Activated CD4-positive, alpha-beta T cell treated with anti-CD3 and anti-CD28 coated beads, Interleukin-2, amount 10 ng/mL, durations not matched to agents 7 days and 5 days (primary cell): ENCODE data around the gene TNFRSF12A. TPM values are rescaled to one million over a fixed set of nuclear protein-coding genes. Genes with fewer than 3 reads are reported as not detected.

Experiments used
- CTCF ChIA-PET: fragments of 350-600 bp; sonication (Branson Sonifier 250); formaldehyde crosslinking; loops from one replicate; lab custom pipeline; 2021; ENCODE audit warnings: antibody characterized with exemption; lab: Charles Lee
- POLR2A ChIA-PET: fragments of 350-600 bp; sonication (Branson Sonifier 250); formaldehyde crosslinking; loops from one replicate; lab custom pipeline; 2021; ENCODE audit warnings: antibody characterized with exemption; lab: Charles Lee
- DNase-seq: peaks from one replicate; pipeline ENCODE4 v3.0.0-alpha.2; 2020
- H3K27ac Mint-ChIP-seq: one replicate; pipeline ENCODE4 v1.8.0; 2021; ENCODE audit warnings: mild to moderate bottlenecking, moderate library complexity, mixed read lengths
- H3K27me3 Mint-ChIP-seq: one replicate; pipeline ENCODE4 v1.8.0; 2021; ENCODE audit warnings: mixed read lengths
- H3K36me3 Mint-ChIP-seq: one replicate; pipeline ENCODE4 v1.8.0; 2021; ENCODE audit warnings: low read depth, mixed read lengths
- H3K4me1 Mint-ChIP-seq: one replicate; pipeline ENCODE4 v1.8.0; 2021; ENCODE audit warnings: mixed read lengths
- H3K4me3 Mint-ChIP-seq: one replicate; pipeline ENCODE4 v1.8.0; 2021; ENCODE audit warnings: mild to moderate bottlenecking, moderate library complexity, mixed read lengths
- H3K9me3 Mint-ChIP-seq: one replicate; pipeline ENCODE4 v1.8.0; 2021; ENCODE audit warnings: mixed read lengths
- total RNA-seq, 2 experiments: library from RNA; stranded (reverse); gene quantifications; one replicate each; pipeline ENCODE4 v1.2.3, GENCODE V29; 2021

TNFRSF12A gene
- total RNA-seq, 2 experiments from 2014 or later = 1.8 to 2.1 TPM

DNA sequence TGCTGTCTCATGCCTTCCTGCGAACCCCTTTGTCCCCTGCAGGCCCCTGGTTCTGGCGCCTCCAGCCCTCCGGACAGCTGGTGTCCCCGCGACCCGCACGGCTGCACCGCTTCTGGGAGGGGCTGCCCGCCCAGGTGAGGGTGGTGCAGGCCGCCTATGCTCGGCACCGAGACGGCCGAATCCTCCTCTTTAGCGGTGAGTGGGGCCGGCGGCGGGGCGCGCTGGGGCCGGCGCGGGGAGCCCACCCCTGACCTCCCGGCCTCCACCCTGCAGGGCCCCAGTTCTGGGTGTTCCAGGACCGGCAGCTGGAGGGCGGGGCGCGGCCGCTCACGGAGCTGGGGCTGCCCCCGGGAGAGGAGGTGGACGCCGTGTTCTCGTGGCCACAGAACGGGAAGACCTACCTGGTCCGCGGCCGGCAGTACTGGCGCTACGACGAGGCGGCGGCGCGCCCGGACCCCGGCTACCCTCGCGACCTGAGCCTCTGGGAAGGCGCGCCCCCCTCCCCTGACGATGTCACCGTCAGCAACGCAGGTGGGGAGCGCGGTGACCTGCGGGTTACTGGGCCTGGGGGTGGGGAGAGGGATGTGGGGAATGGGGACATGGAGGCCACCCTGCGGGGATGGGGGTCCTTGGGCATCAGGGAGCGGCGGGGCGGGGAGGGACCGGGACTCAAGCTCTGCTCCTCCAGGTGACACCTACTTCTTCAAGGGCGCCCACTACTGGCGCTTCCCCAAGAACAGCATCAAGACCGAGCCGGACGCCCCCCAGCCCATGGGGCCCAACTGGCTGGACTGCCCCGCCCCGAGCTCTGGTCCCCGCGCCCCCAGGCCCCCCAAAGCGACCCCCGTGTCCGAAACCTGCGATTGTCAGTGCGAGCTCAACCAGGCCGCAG lies 38.2 kb downstream of the TNFRSF12A start:
- DNase-seq = peak; percentile 64
- POLR2A ChIA-PET = interaction anchor here (2.3 kb wide), 1 partner anchor 71 kb away, joined by 11 read pairs; no protein-coding TSS in a partner anchor
- no peaks in the 10 kb centered on the region for H3K9me3 Mint-ChIP-seq
- peak overlapping the region; percentile 93 for H3K4me3 Mint-ChIP-seq
- peaks cover 72% of the 10 kb centered on the region for H3K4me1 Mint-ChIP-seq
- H3K27me3 Mint-ChIP-seq = no peaks in the 10 kb centered on the region
- CTCF ChIA-PET = interaction anchor here (0.6 to 11.0 kb wide), 30 partner anchors 9 to 217 kb away, joined by 3 to 72 read pairs (median 6); partner anchors contain the start of genes HCFC1R1, THOC6, ZNF205 and ZNF213
- peaks cover 37% of the 10 kb centered on the region for H3K36me3 Mint-ChIP-seq
- H3K27ac Mint-ChIP-seq = peak overlapping the region; percentile 91

DNA sequence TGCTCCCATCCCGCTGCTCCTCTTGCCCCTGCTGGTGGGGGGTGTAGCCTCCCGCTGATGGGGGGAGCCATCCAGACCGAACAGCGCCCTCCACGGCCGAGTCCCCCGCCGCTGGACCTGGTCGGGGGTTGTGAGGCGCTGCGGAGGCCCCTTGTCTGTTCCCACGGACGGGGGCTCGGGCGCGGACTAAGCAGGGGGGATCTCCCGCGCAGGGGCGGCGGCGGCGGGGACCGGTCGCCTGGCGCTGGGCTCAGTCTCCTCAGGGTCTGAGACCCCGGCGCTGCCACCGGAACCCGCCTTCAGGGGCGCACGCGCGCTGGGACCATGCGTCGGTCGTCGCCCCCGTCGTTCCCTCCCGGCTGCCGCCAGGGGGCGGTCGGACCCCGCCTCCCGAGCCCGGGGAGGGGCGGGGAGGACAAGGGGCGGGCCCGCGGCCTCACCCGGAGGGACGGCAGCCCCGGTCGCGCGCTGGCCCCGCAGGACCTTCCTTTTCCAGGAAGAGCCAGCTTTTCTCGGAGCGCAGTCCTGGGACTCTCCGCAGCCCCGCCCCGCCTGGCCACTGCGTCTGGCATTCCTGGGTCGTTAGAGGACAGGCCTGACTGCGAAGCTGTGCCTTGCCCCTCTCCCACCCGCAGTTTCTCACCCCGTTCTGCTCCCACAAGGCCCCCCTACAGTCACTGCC lies 39.0 kb downstream of the TNFRSF12A start:
- Mint-ChIP-seq H3K36me3 (peaks cover 30% of the 10 kb centered on the region), H3K4me3 (peak overlapping the region; percentile 93), H3K27me3 (no peaks in the 10 kb centered on the region), H3K4me1 (peaks cover 72% of the 10 kb centered on the region), H3K27ac (peak overlapping the region; percentile 91), H3K9me3 (no peaks in the 10 kb centered on the region)
- ChIA-PET POLR2A (interaction anchor here (0.6 to 2.3 kb wide), 2 partner anchors 37 to 70 kb away, joined by 5 to 11 read pairs; no protein-coding TSS in a partner anchor), CTCF (interaction anchor here (0.6 to 11.0 kb wide), 33 partner anchors 10 to 216 kb away, joined by 3 to 72 read pairs (median 6); partner anchors contain the start of genes HCFC1R1, THOC6, ZNF205 and ZNF213)
- peak; percentile 86 for DNase-seq

DNA sequence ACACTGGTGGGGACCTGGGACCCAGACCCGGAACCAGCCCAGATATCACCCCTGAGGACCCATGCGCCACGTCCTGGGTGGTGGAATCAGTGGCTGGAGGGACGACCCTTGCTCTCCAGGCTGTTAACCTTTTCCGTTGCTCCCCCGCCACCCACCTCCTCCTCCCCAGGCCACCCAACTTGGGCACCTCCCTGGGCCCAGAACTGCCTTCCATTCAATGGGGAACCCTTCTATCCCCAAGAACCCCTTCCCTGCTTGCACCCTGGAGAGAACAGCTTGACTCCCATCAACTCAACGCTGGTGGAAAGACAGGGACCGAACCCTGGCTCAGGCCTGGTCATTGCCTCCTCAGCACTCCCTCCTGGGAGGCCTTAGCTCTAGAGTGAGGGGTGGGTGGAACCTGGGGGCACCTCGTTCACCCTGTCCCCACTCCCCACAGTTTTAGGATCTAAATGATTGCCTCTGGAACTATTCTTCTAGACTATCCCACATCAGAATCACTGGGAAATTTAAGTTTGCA lies 39.6 kb downstream of the TNFRSF12A start:
- CTCF ChIA-PET = interaction anchor here (0.7 to 11.0 kb wide), 16 partner anchors 9 to 112 kb away, joined by 3 to 72 read pairs (median 8); partner anchors contain the start of gene ZSCAN10
- Mint-ChIP-seq H3K27me3 (no peaks in the 10 kb centered on the region), H3K27ac (peak overlapping the region; percentile 85), H3K36me3 (peaks cover 27% of the 10 kb centered on the region), H3K4me1 (peaks cover 73% of the 10 kb centered on the region), H3K4me3 (peak overlapping the region; percentile 93), H3K9me3 (no peaks in the 10 kb centered on the region)
- no peak for DNase-seq
- POLR2A ChIA-PET = interaction anchor here (0.6 to 2.3 kb wide), 2 partner anchors 70 to 144 kb away, joined by 5 to 11 read pairs; no protein-coding TSS in a partner anchor

DNA sequence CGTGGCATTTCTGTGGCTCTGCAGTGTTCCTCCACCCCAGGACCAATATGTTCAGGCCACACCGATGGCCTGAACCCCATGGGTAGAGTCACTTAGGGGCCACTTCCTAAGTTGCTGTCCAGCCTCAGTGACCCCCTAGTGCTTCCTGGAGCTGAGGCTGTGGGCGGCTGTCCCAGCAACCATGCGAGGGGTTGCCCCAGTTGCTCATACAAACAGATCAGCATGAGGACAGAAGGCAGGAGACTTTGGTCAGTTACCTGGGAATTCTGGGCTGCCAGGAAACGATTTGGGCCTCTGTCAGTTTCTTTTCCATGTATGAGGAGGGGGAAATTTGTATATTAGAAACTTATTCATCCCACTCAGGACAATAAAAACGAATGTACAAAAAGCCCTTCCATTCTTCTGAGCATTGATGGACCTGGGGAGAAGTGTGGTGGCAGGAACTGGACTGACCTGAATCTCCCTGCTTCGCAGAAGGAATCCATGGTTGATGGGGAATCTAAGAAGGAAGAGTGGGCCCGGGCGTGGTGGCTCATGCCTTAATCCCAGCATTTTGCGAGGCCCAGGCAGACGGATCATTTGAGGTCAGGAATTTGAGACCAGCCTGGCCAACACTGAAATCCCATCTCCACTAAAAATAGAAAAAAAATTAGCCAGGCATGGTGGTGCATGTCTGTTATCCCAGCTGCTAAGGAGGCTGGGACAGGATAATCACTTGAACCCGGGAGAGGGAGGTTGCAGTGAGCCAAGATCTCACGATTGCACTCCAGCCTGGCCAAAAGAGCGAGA lies 40.4 kb downstream of the TNFRSF12A start:
- peaks cover 22% of the 10 kb centered on the region for H3K36me3 Mint-ChIP-seq
- H3K4me3 Mint-ChIP-seq = peak overlapping the region; percentile 93
- H3K27ac Mint-ChIP-seq = peak overlapping the region; percentile 85
- no peaks in the 10 kb centered on the region for H3K27me3 Mint-ChIP-seq
- no peak for DNase-seq
- ChIA-PET CTCF (interaction anchor here (1.3 to 11.0 kb wide), 9 partner anchors 8 to 102 kb away, joined by 5 to 72 read pairs (median 16); partner anchors contain the start of gene ZSCAN10), POLR2A (interaction anchor here (0.6 to 2.3 kb wide), 2 partner anchors 69 to 145 kb away, joined by 5 to 11 read pairs; no protein-coding TSS in a partner anchor)
- peaks cover 71% of the 10 kb centered on the region for H3K4me1 Mint-ChIP-seq
- no peaks in the 10 kb centered on the region for H3K9me3 Mint-ChIP-seq

DNA sequence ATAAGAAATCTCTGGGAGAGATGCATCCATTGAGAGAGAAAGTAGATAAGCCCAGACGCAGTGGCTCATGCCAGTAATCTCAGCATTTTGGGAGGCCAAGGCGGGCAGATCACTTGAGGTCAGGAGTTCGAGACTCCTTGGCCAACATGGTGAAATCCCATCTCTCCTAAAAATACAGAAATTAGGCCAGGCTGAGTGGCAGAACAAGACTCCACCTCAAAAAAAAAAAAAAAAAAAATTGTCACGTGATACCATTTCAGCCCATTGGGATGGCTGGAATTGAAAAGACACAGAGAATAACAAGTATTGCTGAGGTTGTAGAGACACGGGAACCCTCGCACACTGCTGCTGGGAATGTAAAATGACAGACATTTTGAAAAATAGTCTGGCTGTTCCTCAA lies 42.4 kb downstream of the TNFRSF12A start:
- no peak for DNase-seq
- no peak overlapping the region for H3K27ac Mint-ChIP-seq
- H3K27me3 Mint-ChIP-seq = no peaks in the 10 kb centered on the region
- peaks cover 52% of the 10 kb centered on the region for H3K4me1 Mint-ChIP-seq
- H3K36me3 Mint-ChIP-seq = peaks cover 26% of the 10 kb centered on the region
- H3K4me3 Mint-ChIP-seq = no peak overlapping the region
- no peaks in the 10 kb centered on the region for H3K9me3 Mint-ChIP-seq
- CTCF ChIA-PET = interaction anchor here (0.8 to 11.0 kb wide), 8 partner anchors 14 to 88 kb away, joined by 3 to 72 read pairs (median 6); no protein-coding TSS in a partner anchor
- POLR2A ChIA-PET = no interaction called here

DNA sequence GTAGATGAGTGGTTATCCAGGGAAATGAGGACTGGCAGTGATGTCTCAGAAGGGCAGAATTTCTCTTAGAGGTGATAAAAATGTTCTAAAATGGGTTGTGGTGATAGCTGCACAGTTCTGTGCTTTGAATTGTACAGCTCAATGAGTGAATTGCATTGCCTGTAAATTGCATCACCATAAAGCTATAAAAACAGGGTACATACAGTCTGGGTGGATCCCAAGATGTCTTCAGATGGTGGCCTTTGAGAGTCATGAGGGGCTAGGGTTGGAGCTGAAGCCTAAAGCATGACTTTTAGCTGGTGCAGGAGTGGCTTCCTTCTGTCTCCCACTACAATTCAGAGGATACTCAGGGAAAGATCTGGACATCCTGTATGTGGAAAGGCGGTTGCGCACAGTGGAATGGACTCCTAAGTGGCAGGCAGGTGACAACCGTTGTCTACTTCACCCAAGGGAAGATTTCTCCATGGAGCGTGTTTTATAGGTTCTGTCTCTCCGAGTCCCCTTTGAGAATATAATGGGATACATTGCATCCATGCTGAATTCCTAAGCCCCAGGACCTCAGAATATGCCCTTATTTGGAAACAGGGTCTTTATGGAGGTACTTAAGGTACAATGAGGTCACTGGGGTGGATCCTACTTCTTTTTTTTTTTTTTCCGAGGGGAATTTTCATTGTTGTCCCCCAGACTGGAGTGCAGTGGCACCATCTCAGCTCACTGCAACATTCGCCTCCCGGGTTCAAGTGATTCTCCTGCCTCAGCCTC lies 43.6 kb downstream of the TNFRSF12A start:
- Mint-ChIP-seq H3K9me3 (no peaks in the 10 kb centered on the region), H3K27ac (peak overlapping the region; percentile 97), H3K4me1 (peaks cover 55% of the 10 kb centered on the region), H3K36me3 (peaks cover 34% of the 10 kb centered on the region), H3K27me3 (no peaks in the 10 kb centered on the region), H3K4me3 (peak overlapping the region; percentile 100)
- ChIA-PET CTCF (interaction anchor here (0.6 to 11.0 kb wide), 14 partner anchors 8 to 102 kb away, joined by 3 to 72 read pairs (median 4); no protein-coding TSS in a partner anchor), POLR2A (interaction anchor here (1.1 kb wide), 1 partner anchor 11 kb away, joined by 3 read pairs; no protein-coding TSS in a partner anchor)
- no peak for DNase-seq

DNA sequence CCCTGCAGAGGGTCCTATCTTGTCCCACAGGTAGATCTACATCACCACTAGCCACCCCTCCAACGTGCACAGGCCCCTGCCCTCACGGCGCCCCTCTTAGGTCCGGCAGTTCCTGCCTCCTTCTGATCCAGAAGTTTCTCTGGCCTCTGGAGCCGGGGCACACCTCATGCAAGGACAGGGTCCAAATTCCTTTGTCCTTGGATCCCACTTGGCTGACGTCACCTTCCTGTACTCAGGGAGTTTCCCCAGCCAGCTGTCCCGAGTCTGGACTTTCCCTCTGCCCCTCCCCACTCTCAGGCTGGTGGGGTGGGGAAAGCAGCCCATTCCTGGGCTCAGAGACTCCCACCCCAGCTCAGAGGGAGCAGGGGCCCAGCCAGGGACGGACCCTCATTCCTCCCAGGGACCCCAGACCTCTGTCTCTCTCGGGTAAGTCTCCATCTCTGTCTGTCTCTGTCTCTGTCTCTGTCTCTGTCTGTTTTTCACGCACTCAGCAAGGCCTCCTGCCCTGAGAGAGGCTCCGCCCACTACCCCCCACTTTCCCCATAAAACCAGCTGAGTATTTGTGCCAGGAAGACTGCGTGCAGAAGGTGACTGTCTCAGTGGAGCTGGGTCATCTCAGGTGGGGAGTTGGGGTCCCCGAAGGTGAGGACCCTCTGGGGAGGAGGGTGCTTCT lies 45.0 kb downstream of the TNFRSF12A start, which contains the start of gene IL32:
Gene IL32 (plus strand): TSS at position 572 of the 673 bp plus-strand sequence. CDS start 172 bp downstream, outside the sequence.
- CTCF ChIA-PET = interaction anchor here (0.6 to 11.0 kb wide), 13 partner anchors 9 to 65 kb away, joined by 3 to 72 read pairs (median 5); no protein-coding TSS in a partner anchor
- peaks cover 46% of the 10 kb centered on the region for H3K36me3 Mint-ChIP-seq
- H3K4me1 Mint-ChIP-seq = peaks cover 59% of the 10 kb centered on the region
- DNase-seq = peak; percentile 82
- H3K27ac Mint-ChIP-seq = peak within 1 kb of the TSS; percentile 97
- no peaks in the 10 kb centered on the region for H3K9me3 Mint-ChIP-seq
- H3K27me3 Mint-ChIP-seq = no peaks in the 10 kb centered on the region
- POLR2A ChIA-PET = interaction anchor here (0.6 to 2.7 kb wide), 8 partner anchors 10 to 154 kb away, joined by 3 to 21 read pairs (median 4); partner anchors contain the start of gene FLYWCH1
- H3K4me3 Mint-ChIP-seq = peak within 1 kb of the TSS; percentile 100

DNA sequence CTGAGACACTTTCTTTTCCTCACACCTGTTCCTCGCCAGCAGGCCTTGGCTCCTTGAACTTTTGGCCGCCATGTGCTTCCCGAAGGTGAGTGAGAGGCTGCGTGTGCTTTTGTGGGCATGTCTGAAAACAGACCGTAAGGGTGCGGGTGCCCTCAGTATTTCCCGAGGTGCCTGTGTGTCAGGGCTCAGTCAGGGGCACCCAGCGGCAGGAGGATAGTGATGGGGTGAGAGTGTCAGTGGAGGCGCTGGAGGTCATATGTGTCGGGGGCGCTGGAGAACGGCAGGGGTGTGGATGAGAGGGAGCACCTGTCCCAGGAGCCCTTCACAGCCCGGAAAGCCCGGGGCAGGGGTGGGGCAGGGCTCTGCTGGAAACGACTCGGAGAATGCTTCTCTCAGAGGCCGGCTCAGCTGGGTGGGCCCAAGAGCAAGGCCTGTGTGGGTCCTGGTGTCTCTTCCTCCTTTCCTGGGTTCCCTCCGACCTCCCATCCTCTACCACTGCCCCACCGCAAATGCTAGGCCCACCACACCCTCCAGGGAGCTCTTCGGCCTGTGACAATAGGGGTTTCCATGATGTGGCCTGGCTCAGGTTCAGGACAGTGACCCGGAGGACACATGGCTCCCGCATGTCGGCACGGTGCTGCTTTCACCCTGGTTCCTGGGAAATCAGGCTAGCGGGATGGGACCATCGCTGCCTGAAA lies 45.7 kb downstream of the TNFRSF12A start:
- H3K9me3 Mint-ChIP-seq = no peaks in the 10 kb centered on the region
- POLR2A ChIA-PET = interaction anchor here (0.7 to 2.7 kb wide), 6 partner anchors 9 to 68 kb away, joined by 3 to 21 read pairs (median 5); no protein-coding TSS in a partner anchor
- CTCF ChIA-PET = interaction anchor here (0.6 to 11.0 kb wide), 15 partner anchors 9 to 64 kb away, joined by 3 to 72 read pairs (median 4); no protein-coding TSS in a partner anchor
- peaks cover 52% of the 10 kb centered on the region for H3K36me3 Mint-ChIP-seq
- peaks cover 60% of the 10 kb centered on the region for H3K4me1 Mint-ChIP-seq
- H3K27ac Mint-ChIP-seq = peak overlapping the region; percentile 97
- H3K27me3 Mint-ChIP-seq = no peaks in the 10 kb centered on the region
- DNase-seq = no peak
- peak overlapping the region; percentile 100 for H3K4me3 Mint-ChIP-seq

DNA sequence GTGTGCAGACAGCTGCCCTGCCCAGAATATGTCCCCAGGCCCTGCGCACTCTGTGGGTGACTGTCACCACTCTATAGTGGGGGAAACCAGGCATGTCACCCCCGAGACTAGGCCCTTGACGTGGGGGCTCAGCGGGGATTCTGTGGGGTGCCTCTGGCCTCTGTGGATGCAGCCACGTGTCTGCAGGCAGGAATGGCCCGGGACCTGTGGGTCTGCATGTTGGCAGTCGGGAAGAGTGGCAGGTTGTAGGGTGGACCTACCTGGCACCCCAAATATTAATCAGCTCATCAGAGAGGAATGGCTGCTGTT lies 46.2 kb downstream of the TNFRSF12A start:
- Mint-ChIP-seq H3K4me1 (peaks cover 65% of the 10 kb centered on the region), H3K9me3 (no peaks in the 10 kb centered on the region), H3K27ac (peak overlapping the region; percentile 97), H3K27me3 (no peaks in the 10 kb centered on the region), H3K4me3 (peak overlapping the region; percentile 100), H3K36me3 (peaks cover 52% of the 10 kb centered on the region)
- ChIA-PET POLR2A (interaction anchor here (2.7 kb wide), 1 partner anchor 9 kb away, joined by 21 read pairs; no protein-coding TSS in a partner anchor), CTCF (interaction anchor here (0.8 to 11.0 kb wide), 10 partner anchors 7 to 63 kb away, joined by 3 to 72 read pairs (median 4); no protein-coding TSS in a partner anchor)
- DNase-seq = no peak
